NCI-H128 (cell line): ENCODE measurements around the gene CORIN.
"Not testable (repeated sequence)": the region's sequence is repeated elsewhere in the genome, so short reads cannot be mapped to it uniquely, and the experiment has no call there.

ENCODE experiments used
- DNase-seq: peaks from one replicate; lab custom pipeline; 2025; ENCODE audit not compliant: unreplicated experiment; lab: John Stamatoyannopoulos, UW

The CORIN gene

GRCh38 chr4:47572981-47573380, 264.9 kb downstream of the CORIN start:
- DNase-seq: no peak

DNA sequence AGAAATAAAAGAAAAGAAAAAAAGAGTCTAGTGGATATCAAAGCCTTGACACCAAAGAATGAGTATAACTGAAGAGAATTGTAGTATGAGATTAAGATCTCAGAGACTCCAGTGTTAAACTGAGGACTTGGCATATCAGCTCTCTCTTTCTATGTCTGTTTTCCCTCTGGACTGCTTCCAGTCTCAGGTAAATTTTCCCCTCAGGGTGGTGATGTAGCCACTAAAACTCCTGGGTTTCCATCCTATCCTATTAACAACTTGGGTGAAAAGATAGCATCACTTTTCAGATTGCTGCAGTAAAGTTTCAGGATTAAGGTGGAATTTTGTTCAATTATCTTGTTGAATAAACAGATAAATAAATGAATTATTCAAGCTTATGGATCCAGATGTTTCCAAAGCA, 267.1 kb downstream of the CORIN start:
- DNase-seq: no peak

DNA sequence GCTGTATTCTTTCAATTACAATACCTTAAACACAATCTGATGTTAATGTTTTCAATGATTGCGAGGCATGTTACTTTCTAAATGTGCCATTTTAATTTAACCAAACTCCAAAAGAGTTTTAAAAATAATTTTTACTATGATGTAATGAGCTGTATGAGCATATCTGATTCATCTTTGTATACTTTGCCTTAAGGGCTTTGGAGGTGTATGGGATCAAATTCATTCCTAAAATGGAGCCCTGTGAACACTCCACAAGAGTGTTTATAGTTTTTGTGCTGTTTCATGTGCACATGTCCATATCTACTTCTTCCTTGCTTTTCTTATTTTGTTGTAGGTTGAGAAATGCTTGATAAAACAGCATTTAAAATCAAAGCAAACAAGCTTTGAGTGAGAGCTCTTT, 270.4 kb downstream of the CORIN start:
- no peak for DNase-seq

GRCh38 chr4:47566969-47567368, 270.9 kb downstream of the CORIN start:
- no peak for DNase-seq

DNA sequence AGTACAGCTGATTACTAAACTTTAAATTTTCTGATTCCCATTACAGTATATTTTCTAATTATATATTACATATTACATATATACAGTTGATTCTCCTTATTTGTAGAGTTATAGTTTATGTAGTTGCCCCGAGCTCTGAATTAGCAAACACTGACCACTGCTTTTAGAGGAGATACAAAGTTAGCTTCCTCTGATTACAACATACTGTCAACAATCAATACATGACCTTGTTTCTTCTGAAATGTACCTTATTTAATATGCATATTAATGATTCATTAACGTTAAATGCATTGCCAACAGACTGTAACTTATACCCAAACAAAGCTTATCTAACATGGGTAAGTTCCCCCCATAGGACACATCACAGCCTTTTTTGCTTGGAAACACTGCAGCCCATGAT, 271.3 kb downstream of the CORIN start:
- no peak for DNase-seq

- no peak for DNase-seq
Measured at GRCh38 chr4:47562297-47562696, 275.6 kb downstream of the CORIN start.

DNA sequence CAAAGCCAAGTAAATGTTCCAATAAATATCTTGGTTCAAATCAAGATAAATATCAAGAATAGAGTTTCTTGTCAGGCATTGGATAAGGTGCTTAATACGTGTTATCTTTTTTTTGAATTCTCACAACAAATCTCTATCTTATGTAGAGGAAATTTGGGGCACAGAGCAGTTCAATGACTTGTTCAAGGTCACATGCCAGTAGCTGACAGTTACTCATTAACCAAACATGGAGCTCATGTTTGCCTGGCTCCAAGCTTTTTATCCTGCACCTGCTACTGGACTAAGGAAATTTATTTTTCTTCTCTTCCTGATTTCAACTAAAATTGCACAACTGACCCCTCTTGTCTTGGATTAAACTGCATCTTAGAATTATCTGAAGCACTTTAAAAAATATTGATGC, 276.5 kb downstream of the CORIN start:
- no peak for DNase-seq

GRCh38 chr4:47560682-47561081, 277.2 kb downstream of the CORIN start:
- DNase-seq: no peak

GRCh38 chr4:47557255-47557654, 280.6 kb downstream of the CORIN start:
- DNase-seq: no peak

DNA sequence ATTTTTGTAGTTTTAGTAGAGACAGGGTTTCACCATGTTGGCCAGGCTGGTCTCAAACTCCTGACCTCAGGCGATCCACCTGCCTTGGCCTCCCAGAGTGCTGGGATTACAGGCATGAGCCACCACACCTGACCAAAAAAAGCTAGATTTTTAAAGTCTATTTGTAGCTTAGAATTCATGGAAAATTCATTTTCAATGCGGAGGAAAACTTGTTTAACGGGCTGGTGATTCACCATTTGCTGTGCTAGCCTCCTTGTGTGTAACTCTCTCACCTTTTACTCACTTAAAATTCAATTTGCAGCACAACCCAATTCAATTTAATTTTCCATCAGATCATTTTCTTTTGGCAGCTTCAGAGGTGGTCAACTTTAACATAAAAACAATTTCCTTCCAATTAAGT, 281.9 kb downstream of the CORIN start:
- not testable (repeated sequence) for DNase-seq

DNA sequence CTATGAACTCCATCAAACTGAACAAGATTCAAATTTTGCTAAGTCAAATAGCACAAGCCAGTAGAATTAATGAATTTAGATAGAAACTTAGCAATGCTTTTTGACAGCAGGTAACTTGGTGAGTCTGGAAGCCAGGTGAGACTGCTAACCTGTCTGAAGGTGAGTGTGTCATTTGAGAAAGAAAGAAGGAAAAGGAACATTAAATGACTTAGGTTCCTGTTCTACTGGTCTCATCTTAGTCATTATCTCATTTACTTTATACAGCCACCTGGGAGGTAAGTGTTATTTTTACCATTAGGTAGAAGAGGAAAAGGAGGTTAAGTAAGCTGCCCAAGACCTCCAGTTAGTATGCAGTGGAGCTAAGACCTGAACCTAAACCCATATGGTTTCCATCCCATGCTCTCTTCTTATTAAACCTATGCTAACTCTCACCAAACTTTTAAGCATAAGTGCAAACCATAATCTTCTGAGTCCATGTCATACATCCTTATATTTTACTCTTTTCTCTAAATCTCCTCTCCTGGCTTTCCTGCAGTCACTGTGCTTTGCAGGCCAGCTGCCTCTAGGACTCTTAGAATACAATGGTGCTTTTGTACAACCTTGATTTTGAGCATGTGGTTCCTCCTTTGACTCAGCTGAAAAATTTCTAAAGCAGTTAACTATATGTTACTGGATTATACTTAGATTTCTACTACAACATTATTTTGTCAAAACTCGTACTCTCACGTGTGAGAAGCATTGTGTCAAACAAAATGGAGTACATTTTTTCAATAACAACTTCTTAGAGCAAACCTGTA, 284.3 kb downstream of the CORIN start:
- no peak for DNase-seq

- no peak for DNase-seq
Measured at GRCh38 chr4:47551682-47552081, 286.2 kb downstream of the CORIN start.

- DNase-seq: no peak
Measured at GRCh38 chr4:47550899-47551548, 286.8 kb downstream of the CORIN start.

GRCh38 chr4:47550357-47550756, 287.5 kb downstream of the CORIN start:
- DNase-seq: not testable (repeated sequence)
